ENCODE measurements around the gene VGLL4. TPM values are rescaled to one million over a fixed set of nuclear protein-coding genes. Genes with fewer than 3 reads are reported as not detected.

Gene VGLL4
- total RNA-seq, 1 donor from 2014 or later = 45.5 TPM

DNA sequence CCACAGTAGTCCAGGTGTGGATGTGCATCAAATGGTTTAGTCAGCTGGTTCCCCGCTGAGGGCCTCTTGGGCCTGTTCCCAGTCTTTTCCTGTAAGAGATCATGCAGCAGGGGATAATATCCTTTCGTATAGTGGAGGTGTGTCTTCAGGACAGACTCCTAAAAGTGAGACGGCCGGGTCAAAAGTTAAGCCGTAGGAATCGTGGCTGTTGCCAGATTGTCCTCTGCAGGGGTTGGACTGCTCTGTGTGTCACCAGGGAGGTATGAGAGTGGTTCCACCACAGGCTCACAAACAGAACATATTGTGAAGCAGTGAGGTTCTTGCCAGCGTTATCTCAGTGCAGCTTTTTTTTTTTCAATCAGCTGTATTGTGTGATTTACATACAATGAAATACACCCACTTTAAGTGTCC is 95.0 kb downstream of the VGLL4 start:
- H3K9me3 ChIP-seq = peaks cover 5% of the 10 kb centered on the region
- H3K4me3 ChIP-seq = no peak overlapping the region
- TF ChIP-seq CTCF (IDR thresholded peaks at IDR 0.05) = no peak
- ATAC-seq (peak in 1 of 2 donors; percentile 31), DNase-seq (no peak)
- H3K4me1 ChIP-seq = peaks cover 23% of the 10 kb centered on the region
- no peaks in the 10 kb centered on the region for H3K36me3 ChIP-seq
- no peak overlapping the region for H3K27ac ChIP-seq
- intact Hi-C loops (cut with DNase I) = no loop called here
- no peaks in the 10 kb centered on the region for H3K27me3 ChIP-seq (ENCODE audit: low read depth)

GRCh38 chr3:11547498-11547897 is 96.2 kb downstream of the VGLL4 start:
- intact Hi-C loops (cut with DNase I) = no loop called here
- ATAC-seq (no peak), DNase-seq (no peak)
- Histone ChIP-seq H3K4me1 (peaks cover 17% of the 10 kb centered on the region), H3K9me3 (peaks cover 5% of the 10 kb centered on the region), H3K36me3 (no peaks in the 10 kb centered on the region), H3K27me3 (ENCODE audit: low read depth) (no peaks in the 10 kb centered on the region), H3K4me3 (no peak overlapping the region), H3K27ac (no peak overlapping the region)
- no peak for TF ChIP-seq CTCF (IDR thresholded peaks at IDR 0.05)

DNA sequence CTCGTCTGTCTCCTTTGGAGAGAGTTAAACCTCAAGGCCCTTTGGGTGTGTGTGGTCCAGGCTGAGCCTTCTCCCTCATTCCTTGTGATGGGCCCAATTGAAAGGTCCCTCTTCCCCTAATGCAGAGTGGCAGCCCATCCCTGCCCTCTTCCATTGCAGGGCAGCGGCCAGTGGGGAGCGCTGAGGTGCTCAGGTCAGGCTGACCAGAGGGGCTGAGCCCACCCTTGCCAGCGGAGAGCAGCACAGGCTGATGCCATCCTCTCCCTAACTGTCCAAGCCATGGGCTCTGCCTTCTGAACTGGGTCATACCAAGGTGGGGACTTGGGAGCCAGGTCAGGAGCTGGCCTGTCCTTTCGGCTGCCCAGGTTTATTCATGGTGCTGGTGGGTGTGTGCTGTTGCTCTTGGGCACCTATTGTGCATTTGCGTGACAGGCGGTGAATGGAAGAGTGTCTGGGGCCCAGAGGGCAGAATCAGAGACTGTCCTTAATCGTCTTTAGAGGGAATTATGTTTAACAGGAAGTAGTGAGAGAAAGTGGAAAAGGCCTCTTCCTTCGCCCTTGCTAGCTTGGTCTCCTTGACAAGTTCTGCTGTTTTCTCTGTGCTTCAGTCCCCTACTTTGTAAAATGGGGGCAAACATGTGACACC is 96.9 kb downstream of the VGLL4 start:
- Histone ChIP-seq H3K4me1 (peaks cover 17% of the 10 kb centered on the region), H3K27me3 (ENCODE audit: low read depth) (no peaks in the 10 kb centered on the region), H3K9me3 (peaks cover 5% of the 10 kb centered on the region), H3K27ac (no peak overlapping the region), H3K4me3 (no peak overlapping the region), H3K36me3 (no peaks in the 10 kb centered on the region)
- TF ChIP-seq CTCF (IDR thresholded peaks at IDR 0.05) = no peak
- intact Hi-C loops (cut with DNase I) = no loop called here
- ATAC-seq = no peak
- DNase-seq = no peak

DNA sequence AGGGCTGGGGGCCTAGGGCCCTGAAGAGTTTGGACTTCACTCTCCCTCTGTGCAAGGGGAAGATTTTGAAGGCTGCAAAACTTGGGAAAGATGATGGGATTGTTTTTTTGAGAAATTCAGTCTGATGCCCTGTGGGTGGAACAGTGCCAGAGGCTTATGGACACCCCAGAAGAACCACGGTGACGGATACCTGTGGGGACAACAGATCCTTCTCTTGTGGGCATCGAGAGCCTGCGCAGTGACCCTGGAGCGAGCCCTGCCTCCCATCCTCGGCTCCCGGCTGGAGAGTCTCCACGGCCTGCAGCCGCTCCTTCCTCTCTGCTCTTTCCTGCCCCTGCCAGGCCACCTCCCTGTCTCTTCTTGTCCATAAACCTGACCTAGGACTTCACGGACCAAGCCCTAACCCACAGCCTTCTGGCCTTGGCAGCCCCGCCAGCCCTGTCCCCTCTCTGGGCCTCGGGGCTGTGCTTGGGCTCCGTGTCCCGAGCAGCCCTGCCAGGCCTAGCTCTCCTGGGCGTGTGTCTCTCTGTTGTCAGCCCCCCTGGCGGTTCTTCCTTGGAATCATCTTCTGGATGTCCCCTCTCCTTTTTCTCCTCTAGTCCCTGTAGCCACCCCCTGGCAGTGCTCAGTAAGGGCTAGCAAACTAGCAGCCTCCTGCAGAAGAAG is 98.4 kb downstream of the VGLL4 start:
- Histone ChIP-seq H3K9me3 (peaks cover 5% of the 10 kb centered on the region), H3K4me3 (no peak overlapping the region), H3K4me1 (peaks cover 17% of the 10 kb centered on the region), H3K36me3 (no peaks in the 10 kb centered on the region), H3K27me3 (ENCODE audit: low read depth) (no peaks in the 10 kb centered on the region), H3K27ac (no peak overlapping the region)
- no peak for TF ChIP-seq CTCF (IDR thresholded peaks at IDR 0.05)
- DNase-seq (no peak), ATAC-seq (peak in 1 of 2 donors; percentile 15)
- intact Hi-C loops (cut with DNase I) = no loop called here

DNA sequence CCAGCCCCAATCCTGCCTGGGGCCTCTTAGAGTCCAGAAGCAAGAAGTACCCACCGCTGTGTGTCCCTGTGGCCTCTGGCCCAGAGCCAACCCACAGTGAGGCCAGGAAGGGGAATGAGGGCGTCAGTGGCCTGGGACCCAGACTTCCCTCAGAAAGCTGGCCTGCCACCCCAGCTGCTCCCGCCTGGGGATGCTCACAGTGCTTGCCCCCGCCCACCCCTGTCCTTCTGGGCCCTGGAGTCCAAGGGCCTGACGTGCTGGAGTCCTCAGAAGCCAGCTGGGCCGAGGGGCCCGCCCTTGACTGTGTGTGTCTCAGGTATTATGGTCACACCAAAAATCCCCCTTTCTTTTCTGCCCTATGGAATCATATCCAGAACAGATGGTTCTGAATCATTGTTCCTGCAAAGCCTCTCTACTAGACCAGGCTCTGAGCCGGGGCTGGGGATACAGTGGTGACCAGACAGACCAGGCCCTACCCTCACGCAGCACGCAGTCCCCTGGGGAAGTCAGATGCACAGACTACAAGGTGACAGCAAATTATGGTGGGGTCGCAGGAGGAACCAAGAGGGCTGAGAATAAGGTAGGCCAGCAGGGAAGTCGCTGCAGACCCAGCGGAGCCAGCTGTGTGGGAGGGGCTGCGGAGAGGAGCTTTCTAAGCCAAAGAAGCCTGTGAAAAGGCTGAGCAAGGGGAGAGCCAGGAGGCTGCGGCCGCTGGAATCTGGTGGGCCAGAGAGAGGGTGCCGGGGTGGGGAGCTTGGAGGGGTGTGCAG is 99.1 kb downstream of the VGLL4 start:
- peak in 1 of 2 donors; percentile 40 for ATAC-seq
- no peak for DNase-seq
- Histone ChIP-seq H3K9me3 (peaks cover 5% of the 10 kb centered on the region), H3K4me3 (no peak overlapping the region), H3K36me3 (no peaks in the 10 kb centered on the region), H3K27ac (no peak overlapping the region), H3K4me1 (peaks cover 17% of the 10 kb centered on the region), H3K27me3 (ENCODE audit: low read depth) (no peaks in the 10 kb centered on the region)
- no peak for TF ChIP-seq CTCF (IDR thresholded peaks at IDR 0.05)
- intact Hi-C loops (cut with DNase I) = no loop called here
